Mammary epithelial cell (primary cell): ENCODE data around the gene RFX1.

Experiments used
- EZH2 ChIP-seq: IDR thresholded peaks from 2 replicates; pipeline ENCODE4 v1.6.1; 2012; ENCODE audit warnings: low read length, inconsistent platforms, borderline replicate concordance
- TF ChIP-seq, protein P1 (sequence below), 2 donors: IDR thresholded peaks in 1 of 2; conservative IDR thresholded peaks in 1 of 2; 2 replicates each; pipeline ENCODE4 v1.5.1; 2011 to 2012; ENCODE audit warnings: inconsistent platforms in 2 of 2, low read length in 2 of 2, mild to moderate bottlenecking in 2 of 2, control low read depth in 1 of 2, low read depth in 1 of 2; ENCODE audit not compliant: insufficient read depth in 1 of 2; ENCODE audit errors: extremely low read depth in 1 of 2

DNA sequence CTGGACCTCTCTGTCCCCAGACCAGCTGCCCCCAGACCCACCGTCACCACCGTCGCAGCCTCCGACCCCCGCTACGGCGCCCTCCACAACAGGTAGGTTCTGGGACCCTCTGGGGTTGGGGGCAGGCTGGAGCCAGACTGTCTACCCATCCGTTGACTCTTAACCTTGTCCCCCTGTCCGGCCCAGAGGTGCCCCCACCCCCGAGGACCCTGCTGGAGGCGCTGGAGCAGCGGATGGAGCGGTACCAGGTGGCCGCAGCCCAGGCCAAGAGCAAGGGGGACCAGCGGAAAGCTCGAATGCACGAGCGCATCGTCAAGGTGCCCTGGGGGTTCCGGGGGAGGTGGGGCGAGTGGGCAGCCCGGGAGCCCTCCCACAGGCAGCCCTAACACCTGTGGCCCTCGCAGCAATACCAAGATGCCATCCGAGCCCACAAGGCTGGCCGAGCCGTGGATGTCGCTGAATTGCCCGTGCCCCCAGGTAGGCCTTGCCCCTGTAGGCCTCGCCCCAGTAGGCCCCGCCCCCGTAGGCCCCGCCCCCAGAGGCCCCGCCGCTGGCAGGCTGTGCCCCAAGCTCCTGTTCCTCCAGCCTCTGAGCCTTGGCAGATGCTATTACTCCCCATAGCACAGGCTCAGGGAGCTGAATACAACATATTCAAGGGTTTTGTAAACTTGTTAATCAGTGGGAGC, 87.3 kb downstream of the RFX1 start:
- TF ChIP-seq, protein P1, sequence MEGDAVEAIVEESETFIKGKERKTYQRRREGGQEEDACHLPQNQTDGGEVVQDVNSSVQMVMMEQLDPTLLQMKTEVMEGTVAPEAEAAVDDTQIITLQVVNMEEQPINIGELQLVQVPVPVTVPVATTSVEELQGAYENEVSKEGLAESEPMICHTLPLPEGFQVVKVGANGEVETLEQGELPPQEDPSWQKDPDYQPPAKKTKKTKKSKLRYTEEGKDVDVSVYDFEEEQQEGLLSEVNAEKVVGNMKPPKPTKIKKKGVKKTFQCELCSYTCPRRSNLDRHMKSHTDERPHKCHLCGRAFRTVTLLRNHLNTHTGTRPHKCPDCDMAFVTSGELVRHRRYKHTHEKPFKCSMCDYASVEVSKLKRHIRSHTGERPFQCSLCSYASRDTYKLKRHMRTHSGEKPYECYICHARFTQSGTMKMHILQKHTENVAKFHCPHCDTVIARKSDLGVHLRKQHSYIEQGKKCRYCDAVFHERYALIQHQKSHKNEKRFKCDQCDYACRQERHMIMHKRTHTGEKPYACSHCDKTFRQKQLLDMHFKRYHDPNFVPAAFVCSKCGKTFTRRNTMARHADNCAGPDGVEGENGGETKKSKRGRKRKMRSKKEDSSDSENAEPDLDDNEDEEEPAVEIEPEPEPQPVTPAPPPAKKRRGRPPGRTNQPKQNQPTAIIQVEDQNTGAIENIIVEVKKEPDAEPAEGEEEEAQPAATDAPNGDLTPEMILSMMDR (conservative IDR thresholded peaks at IDR 0.05 in 1 of 2, IDR thresholded peaks at IDR 0.05 in 1 of 2; ENCODE audit: extremely low read depth in 1 of 2, insufficient read depth in 1 of 2, low read depth in 1 of 2, low read length in 2 of 2): no peak
- TF ChIP-seq EZH2: no peak
